GM18498 (cell line): ENCODE data around the gene CASP1.
A peak's percentile ranks its signal among the peaks of the same experiment; 100 is the strongest.
"Not testable (repeated sequence)": the region's sequence is repeated elsewhere in the genome, so short reads cannot be mapped to it uniquely, and the experiment has no call there.

ENCODE experiments used
- ATAC-seq: cut with Tn5 transposase; IDR thresholded peaks from one replicate; pipeline ENCODE4 v1.9.1; 2021; ENCODE audit warnings: mild to moderate bottlenecking, moderate library complexity; ENCODE audit not compliant: unreplicated experiment

CASP1 gene

GRCh38 chr11:105034813-105035620, at the start of gene CASP1:
CASP1 (minus strand) TSS chr11:105035144; CDS start chr11:105035113, 31 bp downstream.
- ATAC-seq = peak; percentile 95

- ATAC-seq = no peak
Observed at GRCh38 chr11:105081412-105082150, 46.6 kb upstream of the CASP1 start.

DNA sequence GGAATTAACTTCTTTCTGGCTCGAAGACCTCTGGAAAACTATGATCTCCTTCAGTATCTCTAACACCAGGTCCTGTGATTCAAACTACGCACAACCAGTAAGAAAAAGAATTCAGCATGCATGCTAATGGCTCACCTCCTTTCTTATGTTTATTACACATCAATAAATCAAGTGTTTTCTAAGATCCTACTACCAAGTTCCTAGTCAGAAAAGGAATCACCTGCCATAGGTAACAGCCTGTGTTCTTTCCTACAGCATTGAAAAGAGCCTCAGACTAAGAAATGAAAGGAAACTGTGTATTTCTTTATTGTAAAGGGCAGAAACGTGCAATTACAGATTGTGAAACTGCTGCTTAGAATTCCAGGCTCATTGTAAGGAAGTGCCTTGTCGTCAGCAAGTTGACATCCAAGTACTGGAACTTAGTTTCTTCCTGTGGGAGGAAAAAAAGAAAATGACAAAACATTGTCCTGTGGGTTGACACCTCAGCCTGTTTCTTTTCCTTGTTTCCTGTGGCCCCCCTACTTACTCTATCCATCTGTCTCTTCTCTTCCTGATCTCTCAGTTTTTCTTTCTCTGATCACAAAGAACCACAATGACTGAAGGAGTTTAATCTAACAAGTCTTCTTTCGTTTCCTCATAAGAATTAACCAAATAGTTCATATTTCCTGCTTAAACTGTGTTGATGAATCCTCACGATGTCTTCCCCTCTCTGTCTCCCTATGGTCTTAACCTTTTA, 45.4 kb upstream of the CASP1 start:
- ATAC-seq = not testable (repeated sequence)

- ATAC-seq = no peak
Observed at GRCh38 chr11:105078283-105078682, 43.3 kb upstream of the CASP1 start.

DNA sequence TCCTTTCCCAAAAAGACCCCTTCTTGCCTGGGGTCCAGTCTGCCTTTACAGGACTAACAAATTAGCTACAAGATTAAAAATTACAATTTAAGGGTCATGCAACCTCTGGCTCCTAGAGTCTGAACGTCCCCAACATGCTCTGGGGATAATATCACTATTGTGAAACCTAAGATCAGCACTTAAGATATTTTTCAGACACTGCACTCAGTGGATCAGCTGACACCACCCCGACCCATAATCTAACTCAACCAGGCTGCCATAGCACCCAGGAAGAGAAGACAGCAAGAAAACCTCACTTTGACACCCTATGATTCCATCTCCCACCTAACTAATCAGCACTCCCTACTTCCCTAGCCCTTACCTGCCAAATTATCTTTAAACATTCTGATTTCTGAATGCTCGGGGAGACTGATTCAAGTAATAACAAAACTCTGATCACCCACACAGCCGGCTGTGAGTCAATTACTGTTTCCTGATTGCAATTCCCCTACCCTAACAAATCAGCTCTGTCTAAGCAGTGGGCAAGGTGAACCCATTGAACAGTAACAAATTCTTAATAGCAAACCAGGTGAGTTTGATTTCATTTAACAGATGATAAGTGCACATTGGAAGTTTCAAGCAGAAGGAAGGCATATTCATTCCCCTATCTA, 42.3 kb upstream of the CASP1 start:
- ATAC-seq = not testable (repeated sequence)

DNA sequence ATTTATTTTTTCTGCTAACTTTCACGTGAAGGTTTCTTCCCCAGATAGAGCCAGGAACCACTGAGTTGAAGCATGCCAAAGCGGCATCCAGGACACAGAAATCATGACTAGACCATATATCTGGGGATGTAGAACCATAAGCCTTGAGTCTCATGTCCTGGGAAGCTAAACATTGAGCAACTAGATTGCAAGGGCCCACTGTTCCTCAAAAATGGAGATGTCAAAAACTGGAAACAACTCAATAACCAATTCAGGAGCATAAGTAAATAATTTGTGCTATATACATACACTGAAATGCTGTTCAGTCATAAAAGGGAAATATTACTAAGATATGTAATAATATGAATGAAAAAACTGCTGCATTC, 39.2 kb upstream of the CASP1 start:
- no peak for ATAC-seq

DNA sequence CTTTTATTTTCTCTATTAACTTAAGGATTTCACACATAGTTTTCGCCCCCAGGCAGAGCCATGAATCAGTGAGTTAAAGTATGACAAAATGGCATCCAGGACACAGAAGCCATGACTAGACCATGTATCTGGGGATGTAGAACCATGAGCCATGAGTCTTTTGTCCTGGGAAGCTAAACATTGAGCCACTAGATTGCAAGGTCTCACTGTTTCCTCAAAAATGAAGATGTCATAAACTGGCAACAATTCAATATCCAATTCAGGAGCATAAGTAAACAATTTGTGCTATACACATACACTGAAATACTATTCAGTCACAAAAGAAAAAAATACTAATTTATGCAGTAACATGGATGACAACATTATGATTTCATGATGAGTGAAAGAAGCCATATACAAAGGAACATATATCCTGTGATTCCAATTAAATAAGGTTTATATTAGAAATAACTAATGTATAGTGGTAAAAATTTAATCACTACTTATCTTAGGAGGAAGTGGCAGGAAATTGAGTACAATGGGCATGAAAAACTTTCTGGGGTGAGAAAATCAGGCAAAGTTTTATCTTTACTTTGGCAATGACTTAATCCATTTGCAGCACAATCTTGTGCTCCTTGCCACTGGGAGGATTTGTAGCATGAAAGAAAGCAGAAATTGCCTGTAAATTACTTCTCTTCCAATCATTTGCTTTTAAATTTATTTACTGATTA, 38.7 kb upstream of the CASP1 start:
- no peak for ATAC-seq

GRCh38 chr11:105072080-105072479, 37.1 kb upstream of the CASP1 start:
- ATAC-seq = not testable (repeated sequence)

DNA sequence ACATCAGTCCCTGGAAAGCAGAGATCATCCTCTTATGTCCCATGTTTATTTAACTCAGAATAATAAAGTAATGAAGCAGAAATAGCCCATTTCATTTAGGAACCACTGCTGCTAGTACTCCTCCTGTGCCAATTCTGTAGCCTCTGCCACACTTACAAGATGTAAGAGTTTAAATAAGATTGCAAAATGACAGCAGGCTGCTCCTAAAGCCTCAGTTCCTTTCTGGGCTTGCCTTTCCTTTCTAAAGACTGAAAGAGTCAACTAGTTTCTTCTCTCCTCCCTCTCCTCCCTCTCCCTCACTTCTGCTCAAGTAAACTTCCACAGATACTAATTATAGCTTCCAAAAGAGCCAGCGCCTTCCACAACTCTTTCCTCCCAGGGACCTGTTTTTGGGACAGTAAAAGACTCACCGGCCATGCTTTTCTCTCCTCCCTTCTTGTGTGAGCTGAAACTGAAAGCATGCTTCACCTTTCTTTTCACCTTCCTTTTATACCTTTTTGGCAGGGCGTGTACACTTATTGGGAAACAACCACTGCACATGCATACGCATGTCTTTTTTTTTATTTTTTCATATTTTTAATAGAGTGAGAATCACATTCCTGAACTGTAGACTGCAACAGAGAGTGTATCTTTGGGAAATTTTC, 36.3 kb upstream of the CASP1 start:
- no peak for ATAC-seq

DNA sequence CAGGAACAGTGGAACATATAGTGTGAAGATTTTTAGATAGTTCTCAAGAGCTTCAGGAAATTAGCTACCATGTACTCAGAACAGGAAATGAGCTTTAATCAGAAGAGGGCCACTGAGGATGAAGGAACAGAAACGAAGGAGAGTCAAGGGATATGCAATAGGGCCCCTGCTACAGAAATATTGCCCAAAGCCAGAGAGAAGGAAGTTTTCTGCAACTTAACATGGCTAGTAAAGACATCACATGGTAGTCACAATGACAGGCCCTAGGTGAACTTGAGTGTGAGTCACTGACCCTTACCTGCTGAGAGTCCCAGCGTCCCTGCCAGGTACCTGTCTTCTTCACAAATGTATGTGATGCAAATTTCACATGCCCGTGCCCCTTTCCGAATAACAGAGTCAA, 35.4 kb upstream of the CASP1 start:
- ATAC-seq = no peak

GRCh38 chr11:105069749-105070148, 34.8 kb upstream of the CASP1 start:
- not testable (repeated sequence) for ATAC-seq

DNA sequence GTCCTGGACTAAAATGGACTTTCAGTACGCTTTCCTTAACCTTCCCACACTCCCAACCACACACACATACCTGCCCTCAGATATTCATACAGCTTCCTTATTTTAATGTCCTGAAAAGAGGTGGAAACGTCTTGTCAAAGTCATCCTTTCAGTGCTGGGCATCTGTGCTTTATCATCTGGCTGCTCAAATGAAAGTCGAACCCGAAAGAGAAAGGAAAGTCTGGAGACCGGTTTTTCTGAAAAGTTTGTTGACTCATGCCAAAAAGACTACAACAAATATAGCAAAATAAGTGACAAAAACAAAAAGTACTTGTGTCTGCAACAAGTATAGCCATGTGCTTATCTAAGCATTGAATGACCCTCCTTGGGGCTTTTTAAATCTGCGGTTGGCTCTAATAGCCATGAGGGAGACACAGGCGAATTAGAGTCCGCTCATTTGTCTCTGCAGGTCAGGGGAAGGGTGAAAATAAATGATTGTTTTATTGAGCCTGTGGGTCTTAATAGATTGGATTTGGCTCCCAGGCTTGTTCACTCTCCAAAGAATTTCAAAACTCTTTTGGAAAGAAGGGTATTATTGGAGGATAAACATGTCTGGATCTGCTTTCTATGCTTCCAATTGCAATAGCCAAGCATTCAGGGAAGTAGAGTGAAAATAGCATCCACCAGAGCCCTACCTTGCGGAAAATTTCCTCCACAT, 28.4 kb upstream of the CASP1 start:
- ATAC-seq = not testable (repeated sequence)

DNA sequence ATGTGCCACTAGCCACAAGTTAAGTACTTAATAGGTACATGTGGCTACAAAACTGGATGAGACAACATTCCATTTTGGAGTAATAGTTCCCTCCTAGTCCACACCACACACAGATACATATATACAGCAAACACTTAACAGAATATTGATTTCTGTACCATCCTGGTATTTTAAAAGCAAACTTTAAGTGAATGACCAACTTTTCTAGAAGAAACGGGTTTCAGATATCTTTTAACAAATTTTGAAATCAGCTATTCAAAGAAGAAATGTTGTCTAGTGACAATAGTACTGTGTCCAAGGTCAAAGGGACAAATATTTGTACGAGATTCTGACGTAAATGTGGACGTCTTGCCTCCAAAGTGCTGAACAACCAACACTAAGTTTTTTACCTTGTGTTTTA, 22.5 kb upstream of the CASP1 start:
- ATAC-seq = no peak

GRCh38 chr11:105056446-105056845, 21.5 kb upstream of the CASP1 start:
- ATAC-seq = no peak

GRCh38 chr11:105054723-105055493, 20.0 kb upstream of the CASP1 start:
- ATAC-seq = no peak

DNA sequence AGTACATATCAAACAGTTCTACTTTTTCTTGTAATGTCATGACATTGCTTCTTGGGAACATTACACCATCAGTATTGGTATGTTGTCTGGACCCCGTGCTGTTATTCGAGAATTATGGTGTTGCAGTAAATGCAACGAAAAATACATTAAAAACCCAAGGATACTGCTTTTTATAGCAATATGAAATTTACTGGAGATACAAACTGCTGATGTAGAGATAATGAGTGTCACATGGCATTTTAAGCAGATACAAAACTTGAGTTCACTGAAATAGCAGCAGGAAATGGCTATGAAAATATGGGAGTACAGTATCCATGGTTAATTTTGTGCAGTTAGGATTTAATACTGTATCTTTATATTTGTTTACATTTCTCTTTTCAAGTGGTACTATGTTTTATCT, 17.5 kb upstream of the CASP1 start:
- ATAC-seq = no peak

DNA sequence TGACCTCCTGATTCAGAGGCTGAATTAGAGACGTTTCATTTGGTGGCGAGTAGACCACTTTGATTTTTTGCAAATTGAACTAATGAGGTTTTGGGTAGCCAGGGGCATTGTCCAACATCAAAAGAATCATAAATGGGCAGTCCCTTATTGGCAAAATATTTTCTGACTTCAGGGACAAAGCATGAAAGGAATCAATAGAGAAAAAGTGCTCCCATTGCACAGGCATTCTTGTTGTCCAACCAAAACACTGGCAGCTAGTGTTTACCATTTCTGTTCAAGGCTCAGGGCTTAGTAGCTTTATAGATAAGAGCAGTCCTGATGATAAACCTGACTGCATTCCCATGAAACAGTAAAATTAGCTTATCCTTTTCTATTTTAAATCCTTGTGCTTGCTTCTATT, 16.6 kb upstream of the CASP1 start:
- no peak for ATAC-seq

GRCh38 chr11:105049481-105049880, 14.5 kb upstream of the CASP1 start:
- no peak for ATAC-seq
